Measurements from ENCODE around the gene FSIP1. TPM values are rescaled to one million over a fixed set of nuclear protein-coding genes. Genes with fewer than 3 reads are reported as not detected.

FSIP1 gene
- total RNA-seq, 1 donor from 2014 or later, result 2.9 TPM

GRCh38 chr15:39670687-39671086, 112.0 kb downstream of the FSIP1 start:
- Mint-ChIP-seq H3K4me1 (ENCODE audit: unreplicated experiment) (peaks cover 10% of the 10 kb centered on the region), H3K36me3 (no peaks in the 10 kb centered on the region)
- TF ChIP-seq CTCF (conservative IDR thresholded peaks at IDR 0.05), result no peak

GRCh38 chr15:39669661-39670060, 113.0 kb downstream of the FSIP1 start:
- H3K4me3 Mint-ChIP-seq, result no peak overlapping the region
- H3K27ac Mint-ChIP-seq, result no peak overlapping the region
- no peak for DNase-seq (ENCODE audit: extremely low spot score, unreplicated experiment)
- no peak for TF ChIP-seq CTCF (conservative IDR thresholded peaks at IDR 0.05)
- H3K4me1 Mint-ChIP-seq (ENCODE audit: unreplicated experiment), result peaks cover 11% of the 10 kb centered on the region
- no peaks in the 10 kb centered on the region for H3K36me3 Mint-ChIP-seq
- H3K27me3 Mint-ChIP-seq, result no peaks in the 10 kb centered on the region
- H3K9me3 Mint-ChIP-seq, result no peaks in the 10 kb centered on the region

More at GRCh38 chr15:39670687-39671086, 112.0 kb downstream of the FSIP1 start:
- DNase-seq (ENCODE audit: extremely low spot score, unreplicated experiment), result no peak
- Mint-ChIP-seq H3K27me3 (no peaks in the 10 kb centered on the region), H3K9me3 (no peaks in the 10 kb centered on the region), H3K4me3 (no peak overlapping the region), H3K27ac (no peak overlapping the region)

DNA sequence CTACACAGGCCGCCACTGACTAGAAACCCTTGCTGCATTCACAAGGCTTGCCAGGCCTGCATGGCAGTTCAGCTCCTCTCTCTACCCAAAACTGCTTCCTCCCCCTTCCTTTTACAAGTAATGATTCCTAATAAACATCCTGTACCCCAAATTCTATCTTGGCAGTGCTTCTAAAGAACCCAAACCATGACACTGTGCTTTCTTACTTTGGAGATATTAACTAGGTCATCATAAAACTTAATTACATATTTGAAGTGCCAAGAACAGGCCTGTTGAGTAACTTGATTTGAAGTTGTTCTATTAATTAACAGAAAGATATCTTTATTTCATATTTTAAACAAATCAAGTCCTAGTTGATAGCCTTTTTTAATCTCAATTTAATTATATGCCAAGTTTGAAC, 113.4 kb downstream of the FSIP1 start:
- DNase-seq (ENCODE audit: extremely low spot score, unreplicated experiment), result no peak
- no peaks in the 10 kb centered on the region for H3K9me3 Mint-ChIP-seq
- no peak overlapping the region for H3K4me3 Mint-ChIP-seq
- H3K27ac Mint-ChIP-seq, result no peak overlapping the region
- no peak for TF ChIP-seq CTCF (conservative IDR thresholded peaks at IDR 0.05)
- no peaks in the 10 kb centered on the region for H3K36me3 Mint-ChIP-seq
- H3K4me1 Mint-ChIP-seq (ENCODE audit: unreplicated experiment), result peaks cover 11% of the 10 kb centered on the region
- no peaks in the 10 kb centered on the region for H3K27me3 Mint-ChIP-seq

DNA sequence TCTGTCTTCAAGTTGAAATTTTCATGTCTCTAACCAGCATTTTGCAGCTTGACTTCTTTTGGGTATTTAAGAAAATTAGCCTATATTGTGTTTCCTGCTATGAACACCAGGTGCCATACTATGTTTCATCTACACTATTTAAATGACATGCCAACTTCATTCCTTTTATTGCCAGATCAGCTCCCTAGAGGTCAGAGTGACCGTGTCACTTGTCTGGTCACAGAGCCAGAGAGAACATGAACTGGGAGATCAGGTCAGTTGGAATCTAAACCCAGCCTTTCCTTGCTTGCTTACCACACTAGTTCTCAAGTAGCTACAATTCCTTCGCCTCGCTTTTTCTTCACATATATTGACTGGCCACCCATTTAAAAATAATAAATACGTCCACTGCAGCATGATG, 114.2 kb downstream of the FSIP1 start:
- H3K4me1 Mint-ChIP-seq (ENCODE audit: unreplicated experiment), result peaks cover 11% of the 10 kb centered on the region
- H3K27ac Mint-ChIP-seq, result no peak overlapping the region
- no peak overlapping the region for H3K4me3 Mint-ChIP-seq
- TF ChIP-seq CTCF (conservative IDR thresholded peaks at IDR 0.05), result no peak
- H3K36me3 Mint-ChIP-seq, result no peaks in the 10 kb centered on the region
- DNase-seq (ENCODE audit: extremely low spot score, unreplicated experiment), result no peak
- H3K9me3 Mint-ChIP-seq, result no peaks in the 10 kb centered on the region
- no peaks in the 10 kb centered on the region for H3K27me3 Mint-ChIP-seq

DNA sequence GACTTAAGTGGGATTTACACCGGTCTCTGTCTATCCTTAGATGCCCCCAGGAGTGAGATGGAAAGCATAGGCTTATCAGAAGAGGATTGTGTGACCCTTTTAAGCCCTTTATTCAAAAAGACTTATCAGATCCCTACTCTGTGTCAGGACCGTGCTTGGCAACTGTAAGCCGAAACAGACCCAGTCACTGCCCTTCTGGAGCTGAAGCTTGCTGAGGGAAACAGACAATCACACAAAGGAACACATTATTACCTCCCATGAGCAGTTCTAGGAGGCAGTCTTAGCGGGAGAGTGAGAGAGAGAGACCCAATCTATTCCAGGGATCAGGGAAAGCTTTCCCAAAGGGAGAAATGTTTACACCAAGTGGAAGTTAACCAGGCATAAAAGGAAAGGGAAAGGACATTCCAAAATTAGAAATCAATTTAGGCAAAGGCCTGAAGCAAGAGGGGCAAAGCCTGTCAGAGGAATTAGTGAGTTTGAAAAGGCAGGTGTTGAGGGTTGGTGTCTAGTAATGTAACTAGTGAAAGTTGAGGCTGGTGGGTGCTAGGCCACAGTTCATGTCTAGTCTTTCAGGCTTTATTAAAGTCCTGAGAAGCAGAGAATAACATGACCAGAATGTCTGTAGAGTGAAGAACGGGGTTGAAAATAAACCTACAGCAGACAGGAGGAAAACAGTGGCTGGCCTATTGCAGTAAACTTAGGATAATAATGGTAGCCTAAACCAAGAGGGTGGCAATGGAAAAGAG, 115.1 kb downstream of the FSIP1 start:
- Mint-ChIP-seq H3K36me3 (no peaks in the 10 kb centered on the region), H3K4me1 (ENCODE audit: unreplicated experiment) (peaks cover 11% of the 10 kb centered on the region), H3K27ac (no peak overlapping the region), H3K27me3 (no peaks in the 10 kb centered on the region), H3K4me3 (no peak overlapping the region), H3K9me3 (no peaks in the 10 kb centered on the region)
- TF ChIP-seq CTCF (conservative IDR thresholded peaks at IDR 0.05), result no peak
- DNase-seq (ENCODE audit: extremely low spot score, unreplicated experiment), result no peak
